GM21723 (cell line): Measurements from ENCODE around the gene SLCO4A1.

Experiments used
- ATAC-seq: cut with Tn5 transposase; IDR thresholded peaks from one replicate; pipeline ENCODE4 v1.9.1; 2021; ENCODE audit warnings: mild to moderate bottlenecking, moderate library complexity; ENCODE audit not compliant: unreplicated experiment

SLCO4A1 gene

DNA sequence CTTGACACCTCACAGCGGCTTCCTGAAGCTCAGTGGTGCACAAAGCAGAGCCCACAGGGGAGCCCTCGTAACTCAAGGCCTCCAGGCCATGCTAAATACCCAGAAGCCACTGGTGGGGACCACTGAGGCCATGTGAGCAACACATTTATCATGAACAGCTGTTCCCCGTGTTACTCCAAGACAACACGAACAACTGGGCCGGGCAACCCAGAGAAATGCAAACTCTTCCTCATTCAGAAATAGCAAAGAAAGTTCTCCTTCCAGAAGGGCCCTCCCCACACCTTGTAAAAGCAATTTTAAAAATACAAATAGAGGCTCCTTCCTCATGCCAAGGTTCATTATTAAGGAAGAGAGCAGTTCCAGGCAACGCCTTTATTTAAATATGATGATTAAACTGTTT is 36.3 kb upstream of the SLCO4A1 start:
- ATAC-seq = no peak

DNA sequence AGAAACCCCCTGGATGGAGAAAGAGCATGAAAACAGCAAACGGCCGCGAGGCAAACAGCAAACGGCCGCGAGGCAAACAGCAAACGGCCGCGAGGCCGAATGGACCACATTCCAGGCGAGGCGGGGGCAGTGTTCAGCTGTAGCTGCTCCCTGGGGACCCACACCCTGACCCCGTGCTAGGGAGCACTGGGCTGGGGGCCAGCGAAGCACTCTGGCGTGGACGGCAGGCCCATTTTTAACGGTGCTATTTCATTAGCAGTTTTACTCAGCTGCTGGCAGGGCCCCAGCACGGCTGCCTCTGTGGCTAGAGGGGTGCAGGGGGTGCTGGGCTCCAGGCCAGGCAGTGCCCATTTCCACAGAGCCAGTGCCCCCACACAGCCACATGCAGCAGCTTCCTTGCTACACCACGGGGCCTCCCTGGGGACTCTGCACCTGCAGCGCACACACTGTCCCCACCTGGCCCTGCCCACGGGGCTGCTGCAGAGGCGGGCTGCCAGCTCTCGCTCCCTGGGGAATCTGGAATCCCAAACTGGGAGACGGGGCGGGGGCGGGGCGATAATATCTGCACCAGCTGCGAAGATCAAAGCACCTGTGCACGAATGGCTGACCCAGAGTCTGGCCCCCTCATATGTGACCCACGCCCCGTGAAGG is 35.6 kb upstream of the SLCO4A1 start:
- ATAC-seq = no peak

DNA sequence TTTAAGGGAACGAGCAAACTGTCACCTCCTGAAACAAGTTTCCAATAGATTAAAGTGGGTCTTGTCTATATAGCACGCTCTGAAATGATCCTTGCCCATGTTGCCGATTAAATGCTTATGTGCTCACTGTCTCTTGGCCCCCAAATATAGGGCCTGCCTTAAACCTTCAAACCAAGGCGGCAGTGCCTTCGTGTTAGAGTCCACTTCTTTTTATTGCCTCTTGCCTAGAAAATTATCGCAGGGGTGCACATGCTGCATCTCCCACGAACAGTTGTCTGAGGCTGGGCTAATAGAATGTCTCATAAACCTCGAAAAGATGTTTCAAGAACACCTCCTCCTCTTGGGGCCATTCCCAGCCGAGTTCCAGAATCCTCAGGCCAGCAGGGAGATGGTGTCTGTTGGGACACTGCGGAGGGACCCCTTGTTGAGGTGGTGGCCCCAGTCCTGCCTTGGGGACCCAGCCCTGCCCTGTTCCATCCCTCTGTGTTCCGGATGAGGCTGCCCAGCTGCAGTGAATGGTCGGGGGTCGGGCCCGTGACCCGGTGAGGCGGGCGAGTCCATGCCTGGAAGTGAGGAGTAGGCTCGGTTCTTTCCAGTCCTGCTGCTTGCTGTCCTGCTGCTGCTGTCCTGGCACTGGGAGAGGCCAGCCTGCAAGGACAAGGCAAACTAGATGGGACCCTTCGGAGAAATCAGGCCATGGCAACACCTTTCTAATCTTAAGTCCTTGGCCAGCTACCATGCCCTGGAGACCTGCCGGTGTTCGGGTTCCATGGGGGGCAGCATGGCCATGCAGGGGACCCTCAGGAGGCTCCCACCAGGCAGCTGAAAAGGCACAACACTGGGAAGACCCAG is 34.7 kb upstream of the SLCO4A1 start:
- ATAC-seq = no peak

DNA sequence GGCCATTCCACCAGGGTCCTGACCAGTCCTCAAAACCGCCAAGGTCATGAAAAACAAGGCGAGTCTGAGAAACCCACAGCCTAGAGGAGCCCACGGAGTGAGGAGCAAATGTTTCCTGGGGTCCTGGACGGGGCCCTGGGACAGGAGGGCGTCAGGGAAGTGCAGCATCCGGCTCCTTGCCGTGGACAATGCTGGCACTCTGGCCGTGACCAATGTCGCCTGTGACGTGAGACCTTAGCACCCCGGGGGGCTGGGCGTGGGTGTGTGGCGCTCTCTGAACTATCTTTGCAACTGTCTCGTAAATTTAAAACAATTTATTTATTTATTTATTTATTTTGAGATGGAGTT is 34.1 kb upstream of the SLCO4A1 start:
- ATAC-seq = no peak

DNA sequence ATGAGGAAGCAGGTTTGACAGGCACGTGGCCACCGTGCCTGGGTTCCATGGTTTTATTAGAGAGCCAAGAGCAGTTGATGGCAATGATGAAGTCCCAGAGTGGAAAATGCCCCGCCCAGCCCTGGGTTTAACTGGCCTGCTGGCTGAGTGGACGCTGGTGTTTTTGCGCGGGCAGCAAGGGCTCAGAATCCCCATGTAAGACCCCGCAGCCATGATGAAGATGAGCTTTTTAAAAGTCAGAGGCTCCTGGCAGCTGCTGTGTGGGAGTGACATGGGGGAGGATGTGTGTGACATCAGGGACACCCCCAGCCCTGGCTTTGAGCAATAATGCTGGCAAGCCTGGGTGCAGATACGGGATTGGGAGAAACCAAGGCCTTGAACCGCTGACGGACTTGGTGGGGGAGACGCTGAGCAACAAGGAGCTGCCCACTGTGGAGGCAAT is 33.0 kb upstream of the SLCO4A1 start:
- no peak for ATAC-seq

DNA sequence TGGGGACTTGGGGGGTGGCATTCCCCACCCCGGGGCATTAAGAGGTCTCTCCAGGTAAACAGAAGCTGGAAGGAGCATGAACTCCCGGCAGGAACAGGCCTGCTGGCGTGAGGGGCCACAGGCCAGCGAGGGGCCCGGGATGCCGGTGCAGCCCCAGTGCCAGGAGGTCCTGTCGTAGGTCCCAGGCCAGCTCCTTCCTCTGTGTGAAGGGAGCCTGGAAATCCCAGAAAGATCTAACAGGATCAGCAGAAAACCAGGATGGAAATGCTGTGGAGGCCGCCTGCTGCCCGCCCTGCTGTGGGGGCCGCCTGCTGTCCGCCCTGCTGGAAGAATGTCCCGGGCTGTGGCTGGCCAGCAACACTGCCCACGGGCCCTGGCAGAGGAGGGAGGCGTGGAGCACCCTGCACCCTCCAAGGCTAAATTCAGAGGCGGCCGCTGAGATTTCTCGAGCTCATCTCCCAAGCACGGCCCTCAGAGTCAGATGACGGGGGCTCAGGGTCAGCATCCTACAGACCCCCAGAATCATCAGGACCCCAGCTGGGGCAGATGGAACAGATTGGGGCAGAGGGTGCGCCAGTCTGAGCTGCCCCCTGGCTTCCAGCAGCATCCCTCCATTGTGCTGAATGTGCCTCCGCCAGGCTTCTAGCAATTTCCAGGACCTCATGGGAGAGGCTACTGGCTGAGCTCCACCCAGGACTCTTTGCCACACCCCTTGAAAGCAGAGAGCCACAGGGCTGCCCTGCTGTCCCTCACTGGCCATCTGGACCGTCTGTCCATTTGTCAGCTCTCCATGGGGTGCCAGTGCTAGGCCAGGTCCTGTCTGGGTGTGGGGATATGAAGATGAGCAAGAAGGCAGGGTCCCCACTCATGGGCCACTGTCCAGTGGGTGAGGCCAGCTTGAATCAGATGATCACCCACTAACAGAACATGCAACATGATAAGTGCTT is 32.2 kb upstream of the SLCO4A1 start:
- ATAC-seq = no peak

DNA sequence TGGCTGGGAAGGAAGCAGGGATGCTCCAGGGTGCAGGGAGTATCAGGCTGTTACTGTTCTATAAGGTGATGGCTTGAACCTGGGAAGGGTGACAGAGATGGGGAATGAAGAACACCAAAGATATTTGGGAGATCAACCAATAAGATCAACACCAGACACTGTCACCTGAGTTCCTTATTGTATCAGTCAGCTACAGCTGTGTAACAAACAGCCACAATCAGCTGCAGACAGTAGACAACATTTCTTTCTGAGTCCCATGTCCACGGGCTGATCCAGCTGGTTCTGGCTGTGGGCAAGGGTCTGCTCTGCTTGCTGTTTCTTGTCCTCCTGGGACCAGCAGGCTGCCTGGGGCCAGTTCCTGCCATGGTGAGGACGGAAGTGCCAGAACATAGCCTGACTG is 31.3 kb upstream of the SLCO4A1 start:
- no peak for ATAC-seq

DNA sequence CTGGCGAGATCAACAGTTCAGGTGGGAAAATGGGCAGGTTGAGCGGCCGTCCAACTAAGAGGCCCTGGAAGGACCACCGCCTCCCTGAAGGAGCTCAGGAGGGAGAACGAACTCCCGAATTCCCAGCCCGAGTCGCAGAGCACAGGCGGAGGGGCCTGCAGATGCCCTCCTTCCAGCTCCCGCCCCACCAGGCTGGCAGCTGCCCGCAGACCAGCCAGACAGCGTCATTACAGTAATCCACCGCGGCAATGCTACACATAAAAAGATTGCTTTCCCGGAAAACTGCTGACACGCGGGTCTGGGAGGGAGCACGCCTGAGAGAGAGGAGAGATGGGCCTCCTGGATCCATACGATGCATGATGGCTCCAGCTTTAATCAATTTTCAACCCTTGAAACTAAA is 30.5 kb upstream of the SLCO4A1 start:
- no peak for ATAC-seq

DNA sequence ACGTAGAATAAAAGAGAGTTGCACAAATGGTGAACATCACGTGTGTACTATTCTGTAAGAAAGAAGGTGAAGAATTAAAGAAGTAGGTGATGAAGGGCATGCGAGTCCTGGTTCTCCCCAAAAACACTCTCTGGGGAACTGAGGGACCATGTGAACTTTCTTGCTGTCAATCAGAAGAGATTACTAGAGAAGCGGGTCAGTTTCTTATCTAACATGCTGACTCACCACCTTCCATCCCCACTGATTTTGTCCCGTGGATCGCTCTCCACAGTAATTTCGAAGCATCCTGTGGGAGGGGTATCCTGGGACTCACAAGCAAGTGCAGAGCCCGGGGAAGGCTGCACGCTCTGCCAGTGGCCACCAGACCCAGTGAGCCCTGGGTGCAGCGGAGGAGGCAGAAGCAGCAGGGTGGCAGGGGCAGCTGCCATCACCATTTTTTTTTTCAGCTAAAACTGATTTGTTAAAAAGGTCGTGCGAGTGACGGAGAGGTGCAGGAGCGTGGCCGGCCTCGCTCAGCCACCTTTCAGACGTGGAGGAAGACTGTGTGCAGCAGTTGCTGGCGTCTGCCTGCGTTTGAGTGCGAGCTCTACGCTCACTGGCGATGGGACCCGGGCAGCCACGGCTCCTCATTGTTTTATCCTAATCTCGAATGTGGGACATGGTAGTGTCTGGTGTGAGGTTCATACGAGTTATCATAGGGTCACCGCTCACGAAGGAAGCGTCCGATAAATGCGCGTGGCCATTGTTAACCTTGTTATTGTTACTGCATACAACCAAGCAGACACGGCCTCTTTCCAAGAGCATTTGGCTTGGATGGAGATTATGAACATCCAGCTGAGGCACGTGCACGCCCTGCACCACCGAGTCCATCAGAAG is 28.0 kb upstream of the SLCO4A1 start:
- ATAC-seq = no peak

DNA sequence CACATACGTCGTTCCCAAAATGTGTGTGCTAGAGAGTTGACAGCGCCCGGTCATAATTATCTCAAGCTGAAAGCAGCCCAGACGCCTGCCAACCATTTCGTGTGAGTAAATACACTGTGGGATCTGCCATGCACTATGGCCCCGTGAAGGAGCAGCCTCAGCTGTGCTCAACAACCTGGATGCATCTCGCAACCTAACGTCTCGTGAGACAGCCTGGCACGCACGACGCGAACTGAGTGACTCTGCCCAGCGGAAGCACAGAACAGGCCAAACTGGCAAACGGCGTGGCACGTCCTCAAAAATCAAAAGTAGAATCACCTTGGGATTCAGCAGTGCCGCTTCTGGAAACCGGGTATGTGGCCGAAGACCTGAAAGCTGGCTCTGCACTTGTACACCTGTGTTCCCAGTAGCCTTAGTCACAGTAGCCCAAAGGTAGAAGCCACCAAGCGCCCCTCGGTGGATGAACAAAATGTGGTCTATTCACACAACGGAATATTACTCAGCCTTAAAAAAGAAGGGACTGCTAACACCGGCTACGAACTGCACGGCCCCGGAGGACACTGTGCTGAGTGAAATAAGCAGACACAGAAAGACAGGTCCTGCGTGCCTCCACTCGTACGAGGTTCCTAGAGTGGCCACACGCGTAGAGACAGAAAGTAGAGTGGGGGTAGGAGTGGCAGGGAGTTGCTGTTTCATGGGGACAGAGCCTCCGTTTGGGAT is 27.2 kb upstream of the SLCO4A1 start:
- ATAC-seq = no peak

DNA sequence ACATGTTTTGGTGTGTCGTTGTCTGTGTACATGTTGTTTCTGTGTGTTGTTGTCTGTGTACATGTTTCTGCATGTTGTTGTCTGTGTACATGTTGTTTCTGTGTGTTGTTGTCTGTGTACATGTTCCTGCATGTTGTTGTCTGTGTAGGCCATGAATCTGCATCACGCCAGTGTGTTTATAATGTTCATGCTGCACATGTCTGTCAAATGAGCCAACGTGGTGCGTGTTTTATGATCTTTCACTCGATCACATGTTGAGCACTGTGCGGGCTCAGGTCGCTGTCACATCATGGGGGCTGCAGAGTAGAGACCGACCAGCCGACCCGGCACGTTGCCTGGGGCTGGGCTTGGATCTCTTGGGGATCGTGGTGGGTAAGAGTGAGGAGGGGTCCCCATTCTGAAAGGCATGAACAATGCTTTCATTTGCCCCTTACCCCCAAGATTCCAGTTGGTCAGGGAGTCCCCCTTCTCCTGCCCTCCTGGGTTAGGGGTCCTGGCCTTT is 26.5 kb upstream of the SLCO4A1 start:
- no peak for ATAC-seq

DNA sequence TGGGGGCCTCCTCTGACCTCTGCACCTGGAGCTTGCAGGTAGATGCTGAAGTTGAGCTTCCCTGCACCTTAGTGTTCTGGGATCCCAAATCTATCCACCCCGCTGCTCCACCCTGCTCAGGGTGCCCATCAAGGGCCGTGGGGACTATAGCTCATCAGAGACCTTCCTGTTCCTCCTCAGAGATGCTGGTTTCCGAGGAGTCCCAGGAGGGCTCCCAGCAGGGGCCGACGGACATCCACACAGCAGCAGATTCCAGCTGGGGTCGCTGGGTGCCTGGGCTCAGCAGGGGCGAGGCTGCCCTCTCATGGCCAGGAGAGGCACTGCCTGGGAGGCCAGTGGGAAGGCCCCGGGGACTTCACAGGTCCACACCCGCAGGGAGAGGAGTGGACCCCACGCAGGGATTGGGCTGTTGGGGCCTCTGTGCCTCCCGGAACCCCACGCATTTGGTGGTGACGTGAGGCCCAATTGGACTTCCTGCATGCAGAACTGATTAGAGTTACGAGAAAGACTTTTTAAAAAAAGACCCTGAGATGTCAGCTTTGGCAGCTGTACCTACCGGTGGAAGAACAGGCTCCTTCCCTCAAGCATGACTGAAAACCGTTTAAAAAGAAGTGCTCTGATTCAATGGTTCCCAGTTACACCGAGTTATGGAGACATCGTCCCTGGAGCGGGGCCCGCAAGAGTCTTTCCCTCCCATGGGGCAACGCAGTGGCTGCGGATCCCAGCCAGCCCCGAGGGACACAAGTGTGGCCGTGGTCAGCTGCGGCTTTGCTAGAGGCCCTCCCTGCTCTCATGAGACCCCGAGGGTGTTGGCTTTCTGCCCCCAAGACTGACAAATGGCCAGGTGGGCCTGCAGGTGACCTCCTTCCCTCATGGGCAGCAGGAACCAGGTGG is 25.3 kb upstream of the SLCO4A1 start:
- ATAC-seq = peak; percentile 50

DNA sequence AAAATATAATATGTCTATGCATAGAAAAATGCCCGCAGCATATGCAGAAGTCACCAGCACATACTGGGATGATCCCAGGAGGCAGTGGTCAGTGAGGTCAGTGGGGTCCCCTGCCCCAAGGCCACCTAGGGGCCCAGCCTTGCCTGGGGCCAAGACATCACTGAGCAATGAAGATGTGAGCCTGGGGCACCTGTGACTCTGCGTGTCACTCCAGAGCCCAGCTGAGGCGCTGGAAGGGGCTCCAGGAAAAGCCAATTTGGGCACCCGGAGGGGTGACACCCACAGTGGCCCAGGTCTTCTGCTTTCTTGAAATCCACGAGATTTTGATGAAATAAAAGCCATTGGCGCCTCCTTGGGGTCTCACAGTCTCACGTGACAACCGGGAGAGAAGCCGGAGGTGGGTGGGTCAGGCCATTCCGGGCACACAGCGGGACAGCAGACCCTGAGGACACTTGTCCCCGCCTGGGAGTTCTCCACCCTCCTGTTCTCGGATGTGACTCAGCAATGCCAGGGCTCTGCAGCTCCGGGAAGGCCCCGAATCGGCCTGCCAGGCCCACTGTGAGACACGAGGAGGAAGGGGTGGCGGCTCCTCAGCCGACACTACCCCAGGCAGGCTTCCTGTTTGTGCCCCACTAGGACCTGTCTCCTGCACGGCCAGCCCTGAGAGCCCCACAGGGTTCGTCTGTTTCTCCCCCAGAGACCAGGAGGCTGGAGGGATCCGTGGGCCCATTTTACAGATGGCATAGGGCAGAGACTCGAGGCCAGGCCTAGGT is 24.4 kb upstream of the SLCO4A1 start:
- peak; percentile 18 for ATAC-seq

DNA sequence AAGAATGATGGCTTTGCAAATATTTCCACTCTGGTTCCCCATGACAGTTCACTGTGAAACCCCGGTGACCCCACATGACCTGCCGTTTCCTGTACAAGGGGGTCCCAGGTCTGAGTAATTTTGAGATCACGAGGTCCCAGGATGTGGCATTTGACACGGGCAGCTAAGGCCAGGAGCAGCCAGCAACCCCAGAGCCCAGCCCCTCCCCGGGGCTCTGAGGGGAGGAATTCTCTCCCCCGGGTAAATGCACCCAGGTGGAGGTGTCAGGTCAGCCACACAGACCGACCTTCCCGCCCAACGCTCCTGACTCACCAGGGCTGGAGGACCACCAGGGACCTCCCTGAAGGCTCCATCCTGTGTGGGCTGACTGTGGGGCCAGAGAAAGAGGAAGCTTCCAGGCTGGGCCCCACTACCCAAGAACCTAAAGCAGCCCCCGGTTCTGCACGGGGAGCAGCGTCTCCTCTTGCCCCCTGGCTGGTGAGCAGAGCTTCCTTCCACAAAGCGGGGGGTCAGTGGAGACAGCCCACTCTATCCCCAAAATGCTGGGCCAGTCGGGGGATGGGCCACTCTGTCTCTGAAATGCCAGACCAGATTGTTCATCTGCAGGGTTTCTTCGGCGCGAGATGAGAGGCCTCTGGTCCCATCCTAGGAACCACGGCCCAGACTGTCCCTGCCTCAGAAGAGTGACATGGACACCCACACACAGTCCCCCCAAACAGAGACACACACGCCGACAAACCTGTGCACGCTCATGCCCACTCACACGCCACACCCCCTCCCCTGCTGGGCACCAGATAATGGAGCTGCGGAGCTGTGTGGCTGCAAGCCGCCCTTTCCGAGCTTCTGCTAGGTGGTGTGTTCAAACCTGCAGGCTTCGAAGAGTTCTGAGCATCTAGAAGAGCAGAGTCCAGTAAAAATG is 23.4 kb upstream of the SLCO4A1 start:
- peak; percentile 44 for ATAC-seq

DNA sequence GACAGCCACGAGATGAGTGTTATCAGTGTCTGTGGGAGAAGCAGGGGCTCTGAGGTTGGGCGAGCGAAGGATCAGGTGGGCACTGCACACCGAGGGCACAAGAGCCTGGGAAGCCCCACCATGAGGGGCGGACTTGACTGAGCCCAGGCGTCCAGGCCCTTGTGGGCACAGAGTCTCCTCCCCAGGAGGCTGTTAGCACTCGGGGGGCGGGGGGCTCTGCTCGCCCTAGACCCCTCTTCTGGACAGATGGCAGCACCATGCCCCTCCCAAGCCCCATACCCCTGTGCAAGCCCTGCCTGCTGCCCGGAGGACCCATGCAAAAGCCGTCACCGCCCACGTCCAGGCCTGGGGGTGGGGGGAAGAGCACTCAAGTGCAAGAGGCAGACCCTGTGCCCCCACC is 21.7 kb upstream of the SLCO4A1 start:
- no peak for ATAC-seq

DNA sequence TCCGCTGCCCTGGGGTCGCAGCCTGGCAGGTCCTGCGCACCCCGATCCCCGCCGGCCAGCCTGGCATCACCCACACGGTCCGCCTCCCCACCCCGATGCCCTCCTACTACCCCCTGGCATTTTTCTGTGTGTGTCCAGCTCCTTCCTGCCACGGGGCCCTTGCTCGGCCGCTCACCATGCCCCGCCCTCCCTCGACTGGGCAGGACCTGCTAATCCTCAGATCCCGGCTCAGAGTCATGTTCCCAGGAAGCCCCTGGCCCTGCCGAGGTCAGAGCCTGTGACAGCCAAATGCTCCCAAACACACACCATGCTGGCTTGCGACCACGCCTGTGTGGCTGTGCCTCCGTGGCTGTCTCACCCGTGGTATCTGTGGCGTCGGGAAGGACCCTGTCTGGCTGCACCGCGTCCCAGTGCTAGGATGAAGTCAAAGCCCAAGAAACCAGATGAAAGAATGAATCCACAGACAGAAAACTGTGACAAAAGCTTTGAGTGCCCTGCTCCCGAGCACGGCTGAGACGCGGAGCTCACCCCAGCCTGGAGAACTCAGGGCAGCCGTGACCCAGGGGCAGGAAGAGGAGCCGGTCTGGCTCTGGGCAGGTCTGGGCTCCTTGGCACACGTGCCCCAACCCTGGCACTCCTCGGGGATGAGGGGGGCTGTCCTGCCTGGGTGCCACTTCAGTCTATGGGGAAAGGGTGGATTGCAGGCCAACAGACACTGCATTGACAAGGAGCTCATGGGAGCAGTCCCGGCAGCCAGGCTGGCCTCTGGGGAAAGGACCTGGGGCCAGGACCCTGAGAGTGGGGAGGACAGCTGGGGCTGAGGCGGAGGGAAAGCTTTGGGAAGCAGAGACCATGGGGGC is 20.8 kb upstream of the SLCO4A1 start:
- no peak for ATAC-seq
